ENCODE results near the gene TPD52L1. TPM values are rescaled to one million over a fixed set of nuclear protein-coding genes. Genes with fewer than 3 reads are reported as not detected.

The TPD52L1 gene
- total and polyA plus RNA-seq, 2 donors: 6.3 to 16.9 TPM

DNA sequence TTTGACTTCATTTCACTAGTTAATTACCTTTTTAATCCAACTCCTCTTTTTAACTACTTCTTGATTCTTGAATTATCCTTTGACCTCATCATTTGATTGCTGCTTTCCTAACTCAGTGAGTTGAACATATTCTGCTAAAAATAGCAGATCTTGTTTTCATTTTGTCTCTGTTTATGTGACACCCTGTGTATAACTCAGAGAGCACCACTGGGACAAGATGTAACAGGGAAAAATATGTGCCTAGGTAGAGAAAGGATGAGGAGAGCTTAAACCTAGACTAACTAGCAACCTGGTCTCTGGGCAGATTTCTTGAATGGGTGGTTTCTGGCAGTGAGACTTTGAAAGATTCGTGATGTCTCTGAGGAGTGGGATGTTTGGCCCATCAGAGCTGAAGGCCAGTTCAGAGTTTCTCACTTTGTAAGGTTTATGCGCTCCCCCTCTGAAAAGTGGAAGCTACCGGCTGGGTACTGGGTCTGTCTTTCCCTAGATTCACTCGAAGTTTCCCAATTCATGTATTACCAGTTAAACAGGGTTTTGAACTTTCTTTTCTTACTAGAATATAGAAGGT lies 61.8 kb downstream of the TPD52L1 start:
- Histone ChIP-seq H3K4me1 (ENCODE audit: control insufficient read depth in 2 of 2, insufficient read depth in 2 of 2, low read length in 2 of 2) (no peaks in the 10 kb centered on the region), H3K27ac (ENCODE audit: low read depth in 1 of 2, low read length in 1 of 2) (no peak overlapping the region), H3K9me3 (ENCODE audit: control insufficient read depth in 2 of 2, insufficient read depth in 1 of 2, low read length in 1 of 2) (no peaks in the 10 kb centered on the region), H3K36me3 (ENCODE audit: control insufficient read depth in 2 of 2, insufficient read depth in 2 of 2, low read length in 1 of 2) (no peaks in the 10 kb centered on the region), H3K27me3 (ENCODE audit: control insufficient read depth in 2 of 2, insufficient read depth in 1 of 2, low read length in 1 of 2) (no peaks in the 10 kb centered on the region), H3K4me3 (ENCODE audit: low read length in 2 of 2) (no peak overlapping the region)
- 93% methylated on average over 4 of the region's 4 CpGs for WGBS
- DNase-seq (ENCODE audit: low read depth in 6 of 9, low spot score in 9 of 9): no peak

DNA sequence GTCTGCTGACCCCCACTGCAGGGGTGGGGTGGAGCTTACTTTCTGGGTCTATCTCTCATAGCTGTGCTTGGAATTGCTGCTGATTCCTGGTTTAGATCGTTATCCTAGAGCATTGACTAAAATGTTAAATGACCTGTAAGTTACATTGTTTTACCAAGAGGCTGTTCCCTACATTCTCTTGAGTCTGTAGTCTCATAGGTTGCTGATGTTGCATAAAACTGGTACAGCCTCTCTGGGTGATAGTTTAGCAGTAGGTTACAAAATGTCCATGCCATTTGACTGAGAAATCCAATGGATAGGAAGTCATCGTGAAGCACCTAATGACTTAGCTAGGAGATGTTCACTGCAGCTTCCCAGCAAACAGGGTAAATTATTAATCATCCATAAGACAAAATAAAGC lies 62.4 kb downstream of the TPD52L1 start:
- no peak overlapping the region for H3K4me3 ChIP-seq (ENCODE audit: low read length in 2 of 2)
- 98% methylated on average over 2 of the region's 2 CpGs for WGBS
- H3K4me1 ChIP-seq (ENCODE audit: control insufficient read depth in 2 of 2, insufficient read depth in 2 of 2, low read length in 2 of 2): no peaks in the 10 kb centered on the region
- no peak for DNase-seq (ENCODE audit: low read depth in 6 of 9, low spot score in 9 of 9)
- H3K27me3 ChIP-seq (ENCODE audit: control insufficient read depth in 2 of 2, insufficient read depth in 1 of 2, low read length in 1 of 2): no peaks in the 10 kb centered on the region
- H3K36me3 ChIP-seq (ENCODE audit: control insufficient read depth in 2 of 2, insufficient read depth in 2 of 2, low read length in 1 of 2): no peaks in the 10 kb centered on the region
- no peaks in the 10 kb centered on the region for H3K9me3 ChIP-seq (ENCODE audit: control insufficient read depth in 2 of 2, insufficient read depth in 1 of 2, low read length in 1 of 2)
- no peak overlapping the region for H3K27ac ChIP-seq (ENCODE audit: low read depth in 1 of 2, low read length in 1 of 2)

DNA sequence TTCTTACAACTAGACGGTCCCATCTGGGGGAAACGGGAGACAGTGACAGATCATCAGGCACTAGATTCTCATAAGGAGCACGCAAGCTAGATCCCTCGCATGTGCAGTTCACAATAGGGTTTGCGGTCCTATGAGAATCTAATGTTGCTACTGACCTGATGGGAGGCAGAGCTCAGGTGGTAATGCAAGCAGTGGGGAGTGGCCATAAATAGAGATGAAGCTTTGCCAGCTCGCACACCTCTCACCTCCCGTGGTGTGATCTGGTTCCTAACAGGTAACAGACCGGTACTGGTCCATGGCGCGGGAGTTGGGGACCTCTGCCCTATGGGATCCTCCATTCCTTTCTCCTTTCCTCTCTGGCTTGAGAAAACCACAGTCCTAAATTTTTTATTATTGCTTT lies 63.8 kb downstream of the TPD52L1 start:
- no peak overlapping the region for H3K27ac ChIP-seq (ENCODE audit: low read depth in 1 of 2, low read length in 1 of 2)
- 98% methylated on average over 10 of the region's 10 CpGs for WGBS
- no peaks in the 10 kb centered on the region for H3K9me3 ChIP-seq (ENCODE audit: control insufficient read depth in 2 of 2, insufficient read depth in 1 of 2, low read length in 1 of 2)
- H3K4me3 ChIP-seq (ENCODE audit: low read length in 2 of 2): no peak overlapping the region
- H3K36me3 ChIP-seq (ENCODE audit: control insufficient read depth in 2 of 2, insufficient read depth in 2 of 2, low read length in 1 of 2): no peaks in the 10 kb centered on the region
- H3K27me3 ChIP-seq (ENCODE audit: control insufficient read depth in 2 of 2, insufficient read depth in 1 of 2, low read length in 1 of 2): no peaks in the 10 kb centered on the region
- DNase-seq (ENCODE audit: low read depth in 6 of 9, low spot score in 9 of 9): no peak
- H3K4me1 ChIP-seq (ENCODE audit: control insufficient read depth in 2 of 2, insufficient read depth in 2 of 2, low read length in 2 of 2): no peaks in the 10 kb centered on the region

DNA sequence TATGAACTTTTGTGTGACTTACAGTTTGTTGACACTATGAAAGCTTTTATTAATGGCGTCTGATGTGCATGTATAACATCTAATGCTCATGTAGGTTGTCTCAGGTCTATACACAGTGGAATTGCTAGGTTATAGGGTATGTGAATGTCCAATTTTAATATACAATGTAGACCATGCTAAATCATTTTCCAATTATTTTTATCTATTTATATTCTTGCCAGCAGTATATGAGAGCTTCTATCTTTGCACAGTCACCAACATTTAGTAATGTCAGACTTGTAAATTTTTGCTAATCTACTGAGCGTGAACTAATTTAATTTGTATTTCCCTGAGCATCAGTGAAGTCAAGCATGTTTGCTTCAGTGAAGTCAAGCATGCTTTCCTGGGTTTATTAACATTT lies 64.4 kb downstream of the TPD52L1 start:
- no peak for DNase-seq (ENCODE audit: low read depth in 6 of 9, low spot score in 9 of 9)
- no peaks in the 10 kb centered on the region for H3K36me3 ChIP-seq (ENCODE audit: control insufficient read depth in 2 of 2, insufficient read depth in 2 of 2, low read length in 1 of 2)
- no peaks in the 10 kb centered on the region for H3K27me3 ChIP-seq (ENCODE audit: control insufficient read depth in 2 of 2, insufficient read depth in 1 of 2, low read length in 1 of 2)
- no peak overlapping the region for H3K4me3 ChIP-seq (ENCODE audit: low read length in 2 of 2)
- H3K9me3 ChIP-seq (ENCODE audit: control insufficient read depth in 2 of 2, insufficient read depth in 1 of 2, low read length in 1 of 2): no peaks in the 10 kb centered on the region
- no peak overlapping the region for H3K27ac ChIP-seq (ENCODE audit: low read depth in 1 of 2, low read length in 1 of 2)
- 97% methylated on average over 2 of the region's 2 CpGs for WGBS
- no peaks in the 10 kb centered on the region for H3K4me1 ChIP-seq (ENCODE audit: control insufficient read depth in 2 of 2, insufficient read depth in 2 of 2, low read length in 2 of 2)

DNA sequence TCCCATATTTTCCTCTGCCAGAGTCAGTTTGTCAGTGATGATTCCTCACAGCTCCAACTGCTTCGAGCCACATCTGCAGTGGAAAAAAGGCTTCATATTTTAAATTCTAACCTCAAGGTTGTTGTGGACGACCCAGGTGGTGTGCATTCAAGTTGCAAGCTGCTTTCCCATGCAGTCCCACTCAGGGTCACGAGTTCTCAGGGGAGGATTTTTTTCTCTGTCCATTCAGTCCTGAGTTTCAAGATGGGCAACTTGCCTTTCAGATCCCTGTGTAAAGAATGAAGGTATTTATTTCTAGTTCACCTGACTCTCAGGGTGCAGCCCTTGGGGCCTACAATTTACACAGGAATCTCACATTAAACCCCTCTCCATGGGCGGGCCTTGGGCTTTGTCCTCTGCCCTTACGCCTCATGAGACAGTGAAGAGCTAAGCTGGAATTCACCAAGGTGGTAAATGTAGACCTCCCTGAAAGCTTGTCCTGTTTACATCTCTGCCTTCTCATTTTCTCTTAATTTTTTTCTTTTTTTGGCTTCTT lies 65.9 kb downstream of the TPD52L1 start:
- H3K4me1 ChIP-seq (ENCODE audit: control insufficient read depth in 2 of 2, insufficient read depth in 2 of 2, low read length in 2 of 2): no peaks in the 10 kb centered on the region
- WGBS: 92% methylated on average over 5 of the region's 5 CpGs
- no peaks in the 10 kb centered on the region for H3K36me3 ChIP-seq (ENCODE audit: control insufficient read depth in 2 of 2, insufficient read depth in 2 of 2, low read length in 1 of 2)
- H3K9me3 ChIP-seq (ENCODE audit: control insufficient read depth in 2 of 2, insufficient read depth in 1 of 2, low read length in 1 of 2): no peaks in the 10 kb centered on the region
- DNase-seq (ENCODE audit: low read depth in 6 of 9, low spot score in 9 of 9): no peak
- no peak overlapping the region for H3K4me3 ChIP-seq (ENCODE audit: low read length in 2 of 2)
- H3K27ac ChIP-seq (ENCODE audit: low read depth in 1 of 2, low read length in 1 of 2): no peak overlapping the region
- H3K27me3 ChIP-seq (ENCODE audit: control insufficient read depth in 2 of 2, insufficient read depth in 1 of 2, low read length in 1 of 2): no peaks in the 10 kb centered on the region

DNA sequence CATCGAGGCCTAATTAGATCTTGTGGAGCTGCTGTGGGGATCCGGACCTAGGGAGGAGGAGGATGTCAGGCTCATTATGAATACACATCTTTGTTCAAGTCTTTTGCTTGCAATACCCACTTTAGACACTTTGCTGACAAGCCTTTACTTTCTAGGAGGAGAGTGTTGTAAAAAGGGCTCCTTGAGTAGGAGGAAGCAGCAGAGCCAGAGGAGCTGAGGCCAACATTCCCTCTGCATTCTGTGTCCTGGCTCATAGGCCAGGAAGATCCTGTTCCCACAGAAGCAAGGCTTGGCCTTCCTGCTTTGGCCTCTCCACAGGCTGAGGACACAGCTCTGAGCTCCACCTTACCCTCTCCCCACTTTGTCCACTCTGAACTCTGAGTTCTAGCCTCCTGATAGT lies 67.1 kb downstream of the TPD52L1 start:
- Histone ChIP-seq H3K27me3 (ENCODE audit: control insufficient read depth in 2 of 2, insufficient read depth in 1 of 2, low read length in 1 of 2) (no peaks in the 10 kb centered on the region), H3K27ac (ENCODE audit: low read depth in 1 of 2, low read length in 1 of 2) (no peak overlapping the region), H3K4me1 (ENCODE audit: control insufficient read depth in 2 of 2, insufficient read depth in 2 of 2, low read length in 2 of 2) (no peaks in the 10 kb centered on the region), H3K36me3 (ENCODE audit: control insufficient read depth in 2 of 2, insufficient read depth in 2 of 2, low read length in 1 of 2) (no peaks in the 10 kb centered on the region), H3K4me3 (ENCODE audit: low read length in 2 of 2) (no peak overlapping the region), H3K9me3 (ENCODE audit: control insufficient read depth in 2 of 2, insufficient read depth in 1 of 2, low read length in 1 of 2) (no peaks in the 10 kb centered on the region)
- DNase-seq (ENCODE audit: low read depth in 6 of 9, low spot score in 9 of 9): no peak
- WGBS: 93% methylated on average over 2 of the region's 2 CpGs

DNA sequence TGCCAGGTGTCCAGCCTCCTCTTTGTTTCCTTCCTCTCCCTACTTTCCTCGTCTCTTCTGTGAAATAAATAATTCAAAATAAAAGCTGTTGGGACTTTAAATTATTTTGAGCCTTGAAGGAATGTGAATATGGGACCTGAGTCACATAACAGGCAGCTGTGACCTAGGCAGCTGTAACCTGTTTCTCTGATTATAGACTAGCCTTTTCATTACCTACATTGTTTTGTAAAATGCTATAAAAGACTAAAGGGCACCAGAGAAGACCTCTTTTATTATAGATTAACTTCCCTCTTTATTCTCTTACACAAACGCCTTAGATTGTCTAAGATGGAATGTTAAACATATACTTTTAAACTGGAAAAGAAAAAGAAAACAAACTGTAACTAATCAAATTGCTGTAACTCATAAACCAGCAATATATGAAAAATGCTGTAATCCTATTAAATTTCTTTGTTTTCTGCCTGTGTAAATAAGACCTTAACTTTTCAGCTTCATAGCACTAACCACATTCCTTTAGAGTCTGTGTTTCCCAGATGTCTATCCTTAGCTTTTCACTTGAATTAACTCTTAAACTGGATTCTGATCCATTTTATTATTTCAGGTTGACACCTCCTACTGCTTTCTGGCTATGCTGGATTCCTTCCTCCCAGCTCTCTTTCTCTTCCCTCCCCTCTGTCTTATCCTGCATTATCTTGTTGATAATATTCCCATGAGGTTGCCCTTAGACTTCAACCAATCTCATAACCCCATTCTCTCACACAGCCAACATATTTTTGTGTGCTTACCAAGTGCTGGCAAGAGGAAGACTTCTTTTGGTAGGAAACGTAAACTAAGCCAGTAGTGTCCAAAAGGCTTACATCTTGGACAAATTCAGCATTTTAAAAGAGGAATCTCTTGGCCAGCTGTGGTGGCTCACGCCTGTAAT lies 69.2 kb downstream of the TPD52L1 start:
- Histone ChIP-seq H3K4me3 (ENCODE audit: low read length in 2 of 2) (no peak overlapping the region), H3K36me3 (ENCODE audit: control insufficient read depth in 2 of 2, insufficient read depth in 2 of 2, low read length in 1 of 2) (no peaks in the 10 kb centered on the region), H3K27ac (ENCODE audit: low read depth in 1 of 2, low read length in 1 of 2) (no peak overlapping the region), H3K4me1 (ENCODE audit: control insufficient read depth in 2 of 2, insufficient read depth in 2 of 2, low read length in 2 of 2) (no peaks in the 10 kb centered on the region), H3K27me3 (ENCODE audit: control insufficient read depth in 2 of 2, insufficient read depth in 1 of 2, low read length in 1 of 2) (no peaks in the 10 kb centered on the region), H3K9me3 (ENCODE audit: control insufficient read depth in 2 of 2, insufficient read depth in 1 of 2, low read length in 1 of 2) (no peaks in the 10 kb centered on the region)
- no peak for DNase-seq (ENCODE audit: low read depth in 6 of 9, low spot score in 9 of 9)
- 88% methylated on average over 4 of the region's 4 CpGs for WGBS

DNA sequence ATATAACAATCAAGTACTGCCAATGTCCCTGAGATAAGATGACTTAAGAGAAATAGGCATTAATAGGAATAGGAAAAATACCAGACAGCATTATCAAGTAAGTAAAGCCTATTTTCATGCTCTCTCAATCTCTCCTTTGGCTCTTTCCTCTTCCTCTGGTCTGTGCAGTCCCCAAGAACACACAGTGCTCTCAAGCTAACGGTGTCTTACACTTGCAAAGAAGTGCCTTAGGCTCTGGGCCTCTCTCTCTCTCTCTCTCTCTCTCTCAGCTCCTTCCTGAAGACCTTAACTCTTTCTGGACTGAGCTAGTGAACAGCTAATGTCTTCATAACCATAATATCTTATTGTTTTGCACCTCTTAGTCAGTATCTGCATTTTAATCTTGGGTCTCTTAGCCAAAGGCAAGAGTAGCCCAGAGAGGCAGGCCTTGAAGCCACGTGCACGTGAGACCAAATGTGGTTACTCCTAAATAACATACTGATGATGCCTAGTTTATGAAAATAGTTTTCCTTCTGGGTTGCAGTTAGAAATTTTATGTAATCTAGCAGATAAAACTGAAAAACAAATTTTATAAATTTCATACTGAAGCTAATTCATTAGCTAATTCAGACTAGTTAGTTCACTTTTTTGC lies 70.8 kb downstream of the TPD52L1 start:
- DNase-seq (ENCODE audit: low read depth in 6 of 9, low spot score in 9 of 9): no peak

DNA sequence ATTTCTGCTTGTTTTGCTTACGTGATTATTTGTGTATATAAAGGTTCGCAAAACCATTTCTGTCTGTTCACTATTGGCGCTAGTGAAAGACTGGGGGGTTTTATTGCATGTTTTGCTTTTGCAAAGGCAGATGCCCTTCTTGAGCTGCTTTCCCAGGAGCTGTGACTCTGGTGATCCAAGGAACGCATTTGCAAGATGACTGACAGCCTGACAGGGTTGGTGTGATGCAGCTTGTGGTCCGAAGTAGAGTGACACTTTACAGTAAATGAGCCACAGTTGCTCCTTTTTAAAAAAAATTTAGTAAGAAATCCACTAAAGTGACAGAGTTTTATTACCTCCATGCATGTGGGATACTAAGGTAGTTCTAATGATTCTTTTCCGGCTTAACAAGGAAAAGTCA lies 73.7 kb downstream of the TPD52L1 start:
- no peak overlapping the region for H3K4me3 ChIP-seq (ENCODE audit: low read length in 2 of 2)
- 96% methylated on average over 6 of the region's 6 CpGs for WGBS
- no peak for DNase-seq (ENCODE audit: low read depth in 6 of 9, low spot score in 9 of 9)
- H3K36me3 ChIP-seq (ENCODE audit: control insufficient read depth in 2 of 2, insufficient read depth in 2 of 2, low read length in 1 of 2): no peaks in the 10 kb centered on the region
- no peaks in the 10 kb centered on the region for H3K4me1 ChIP-seq (ENCODE audit: control insufficient read depth in 2 of 2, insufficient read depth in 2 of 2, low read length in 2 of 2)
- H3K9me3 ChIP-seq (ENCODE audit: control insufficient read depth in 2 of 2, insufficient read depth in 1 of 2, low read length in 1 of 2): no peaks in the 10 kb centered on the region
- H3K27ac ChIP-seq (ENCODE audit: low read depth in 1 of 2, low read length in 1 of 2): no peak overlapping the region
- H3K27me3 ChIP-seq (ENCODE audit: control insufficient read depth in 2 of 2, insufficient read depth in 1 of 2, low read length in 1 of 2): no peaks in the 10 kb centered on the region

More for the DNA sequence above, 70.8 kb downstream of the TPD52L1 start:
- Histone ChIP-seq H3K9me3 (ENCODE audit: control insufficient read depth in 2 of 2, insufficient read depth in 1 of 2, low read length in 1 of 2) (no peaks in the 10 kb centered on the region), H3K27ac (ENCODE audit: low read depth in 1 of 2, low read length in 1 of 2) (no peak overlapping the region), H3K27me3 (ENCODE audit: control insufficient read depth in 2 of 2, insufficient read depth in 1 of 2, low read length in 1 of 2) (no peaks in the 10 kb centered on the region), H3K36me3 (ENCODE audit: control insufficient read depth in 2 of 2, insufficient read depth in 2 of 2, low read length in 1 of 2) (no peaks in the 10 kb centered on the region), H3K4me3 (ENCODE audit: low read length in 2 of 2) (no peak overlapping the region), H3K4me1 (ENCODE audit: control insufficient read depth in 2 of 2, insufficient read depth in 2 of 2, low read length in 2 of 2) (no peaks in the 10 kb centered on the region)
- WGBS: 80% methylated on average over 3 of the region's 3 CpGs
